Measurements from ENCODE around the gene RYR1. TPM values are rescaled to one million over a fixed set of nuclear protein-coding genes. Genes with fewer than 3 reads are reported as not detected.

Gene RYR1
- polyA plus RNA-seq, 1 of the 3 experiments (the other 2 are of a cell fraction): under 0.01 TPM

DNA sequence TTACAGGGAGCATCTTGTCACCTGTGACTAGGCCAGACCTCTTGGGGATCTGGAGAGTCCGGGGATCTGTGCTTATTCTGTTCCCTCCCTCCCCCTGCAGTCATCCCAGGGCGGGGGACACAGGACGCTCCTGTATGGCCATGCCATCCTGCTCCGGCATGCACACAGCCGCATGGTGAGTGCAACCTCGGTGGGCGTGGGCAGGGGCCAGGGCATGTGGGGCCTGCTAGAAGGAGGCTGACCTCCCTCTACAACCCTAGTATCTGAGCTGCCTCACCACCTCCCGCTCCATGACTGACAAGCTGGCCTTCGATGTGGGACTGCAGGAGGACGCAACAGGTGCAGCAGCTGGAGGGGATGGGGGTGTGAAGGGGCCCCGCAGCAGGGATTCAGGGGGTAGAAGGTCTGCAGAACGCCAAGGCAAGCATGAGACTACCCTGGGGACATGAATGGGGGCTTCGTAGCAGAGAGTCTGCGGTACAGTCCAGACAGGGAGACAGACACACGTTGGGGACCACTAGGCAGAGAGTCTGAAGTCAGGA lies 10.0 kb downstream of the RYR1 start:
- 68% methylated on average over 12 of the region's 15 CpGs for WGBS (ENCODE audit: low lambda C conversion rate)

More for the DNA sequence above, 10.0 kb downstream of the RYR1 start:
- Histone ChIP-seq H3K9ac (no peak overlapping the region), H3K36me3 (replicated peaks in 1 of 2; ENCODE audit: control insufficient read depth in 1 of 2, insufficient read depth in 2 of 2, low read length in 1 of 2) (no peaks in the 10 kb centered on the region), H3K4me1 (ENCODE audit: control insufficient read depth in 1 of 2, insufficient read depth in 2 of 2, low read depth in 1 of 2, low read length in 1 of 2) (no peaks in the 10 kb centered on the region), H3K4me3 (ENCODE audit: low read depth in 2 of 2, low read length in 1 of 2) (no peak overlapping the region), H3K27ac (ENCODE audit: low read depth in 2 of 2, low read length in 1 of 2) (no peak overlapping the region), H3K27me3 (ENCODE audit: insufficient read depth) (no peaks in the 10 kb centered on the region), H3K4me2 (no peak overlapping the region), H4K20me1 (ENCODE audit: insufficient read depth) (no peaks in the 10 kb centered on the region), H3F3A (replicated peaks; ENCODE audit: insufficient read depth) (no peaks in the 10 kb centered on the region), H3K9me3 (no peaks in the 10 kb centered on the region), H3K9me2 (no peaks in the 10 kb centered on the region), H2AFZ (ENCODE audit: low read depth) (no peak overlapping the region), H3K79me2 (ENCODE audit: insufficient read depth) (no peaks in the 10 kb centered on the region)
- no peak for DNase-seq
- ChIA-PET CTCF (no interaction called here), POLR2A (no interaction called here)
- TF ChIP-seq YY1 (IDR thresholded peaks at IDR 0.05; ENCODE audit: low read depth) (no peak), FOSL2 (IDR thresholded peaks at IDR 0.05; ENCODE audit: borderline replicate concordance, low read depth) (no peak), CHD2 (IDR thresholded peaks at IDR 0.05; ENCODE audit: low read length, partially characterized antibody) (no peak), SMC3 (IDR thresholded peaks at IDR 0.05; ENCODE audit: low read depth, low read length) (no peak), RXRA (IDR thresholded peaks at IDR 0.05; ENCODE audit: borderline replicate concordance, low read depth) (no peak), FOXJ3 (CRISPR knock-in tag; IDR thresholded peaks at IDR 0.05) (no peak), TEAD4 (IDR thresholded peaks at IDR 0.05; ENCODE audit: borderline replicate concordance, insufficient read depth) (no peak), ELF1 (IDR thresholded peaks at IDR 0.05) (no peak), POLR2AphosphoS5 (IDR thresholded peaks at IDR 0.05; ENCODE audit: low read depth, low read length) (no peak), FOXM1 (IDR thresholded peaks at IDR 0.05; ENCODE audit: low read depth) (no peak), RAD21 (IDR thresholded peaks at IDR 0.05; ENCODE audit: low read length) (no peak), MEF2A (IDR thresholded peaks at IDR 0.05; ENCODE audit: borderline replicate concordance, low read depth) (no peak), MXI1 (IDR thresholded peaks at IDR 0.05; ENCODE audit: low read depth, low read length) (no peak), NFIC (IDR thresholded peaks at IDR 0.05; ENCODE audit: borderline replicate concordance) (no peak)
- TF ChIP-seq, protein P1, sequence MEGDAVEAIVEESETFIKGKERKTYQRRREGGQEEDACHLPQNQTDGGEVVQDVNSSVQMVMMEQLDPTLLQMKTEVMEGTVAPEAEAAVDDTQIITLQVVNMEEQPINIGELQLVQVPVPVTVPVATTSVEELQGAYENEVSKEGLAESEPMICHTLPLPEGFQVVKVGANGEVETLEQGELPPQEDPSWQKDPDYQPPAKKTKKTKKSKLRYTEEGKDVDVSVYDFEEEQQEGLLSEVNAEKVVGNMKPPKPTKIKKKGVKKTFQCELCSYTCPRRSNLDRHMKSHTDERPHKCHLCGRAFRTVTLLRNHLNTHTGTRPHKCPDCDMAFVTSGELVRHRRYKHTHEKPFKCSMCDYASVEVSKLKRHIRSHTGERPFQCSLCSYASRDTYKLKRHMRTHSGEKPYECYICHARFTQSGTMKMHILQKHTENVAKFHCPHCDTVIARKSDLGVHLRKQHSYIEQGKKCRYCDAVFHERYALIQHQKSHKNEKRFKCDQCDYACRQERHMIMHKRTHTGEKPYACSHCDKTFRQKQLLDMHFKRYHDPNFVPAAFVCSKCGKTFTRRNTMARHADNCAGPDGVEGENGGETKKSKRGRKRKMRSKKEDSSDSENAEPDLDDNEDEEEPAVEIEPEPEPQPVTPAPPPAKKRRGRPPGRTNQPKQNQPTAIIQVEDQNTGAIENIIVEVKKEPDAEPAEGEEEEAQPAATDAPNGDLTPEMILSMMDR (IDR thresholded peaks at IDR 0.05): no peak
- TF ChIP-seq, protein P2, sequence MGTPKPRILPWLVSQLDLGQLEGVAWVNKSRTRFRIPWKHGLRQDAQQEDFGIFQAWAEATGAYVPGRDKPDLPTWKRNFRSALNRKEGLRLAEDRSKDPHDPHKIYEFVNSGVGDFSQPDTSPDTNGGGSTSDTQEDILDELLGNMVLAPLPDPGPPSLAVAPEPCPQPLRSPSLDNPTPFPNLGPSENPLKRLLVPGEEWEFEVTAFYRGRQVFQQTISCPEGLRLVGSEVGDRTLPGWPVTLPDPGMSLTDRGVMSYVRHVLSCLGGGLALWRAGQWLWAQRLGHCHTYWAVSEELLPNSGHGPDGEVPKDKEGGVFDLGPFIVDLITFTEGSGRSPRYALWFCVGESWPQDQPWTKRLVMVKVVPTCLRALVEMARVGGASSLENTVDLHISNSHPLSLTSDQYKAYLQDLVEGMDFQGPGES (IDR thresholded peaks at IDR 0.05; ENCODE audit: low read depth, low read length): no peak
- TF ChIP-seq, protein P3, sequence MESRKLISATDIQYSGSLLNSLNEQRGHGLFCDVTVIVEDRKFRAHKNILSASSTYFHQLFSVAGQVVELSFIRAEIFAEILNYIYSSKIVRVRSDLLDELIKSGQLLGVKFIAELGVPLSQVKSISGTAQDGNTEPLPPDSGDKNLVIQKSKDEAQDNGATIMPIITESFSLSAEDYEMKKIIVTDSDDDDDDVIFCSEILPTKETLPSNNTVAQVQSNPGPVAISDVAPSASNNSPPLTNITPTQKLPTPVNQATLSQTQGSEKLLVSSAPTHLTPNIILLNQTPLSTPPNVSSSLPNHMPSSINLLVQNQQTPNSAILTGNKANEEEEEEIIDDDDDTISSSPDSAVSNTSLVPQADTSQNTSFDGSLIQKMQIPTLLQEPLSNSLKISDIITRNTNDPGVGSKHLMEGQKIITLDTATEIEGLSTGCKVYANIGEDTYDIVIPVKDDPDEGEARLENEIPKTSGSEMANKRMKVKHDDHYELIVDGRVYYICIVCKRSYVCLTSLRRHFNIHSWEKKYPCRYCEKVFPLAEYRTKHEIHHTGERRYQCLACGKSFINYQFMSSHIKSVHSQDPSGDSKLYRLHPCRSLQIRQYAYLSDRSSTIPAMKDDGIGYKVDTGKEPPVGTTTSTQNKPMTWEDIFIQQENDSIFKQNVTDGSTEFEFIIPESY (IDR thresholded peaks at IDR 0.05; ENCODE audit: borderline replicate concordance, low read depth): no peak
- TF ChIP-seq, protein P4, sequence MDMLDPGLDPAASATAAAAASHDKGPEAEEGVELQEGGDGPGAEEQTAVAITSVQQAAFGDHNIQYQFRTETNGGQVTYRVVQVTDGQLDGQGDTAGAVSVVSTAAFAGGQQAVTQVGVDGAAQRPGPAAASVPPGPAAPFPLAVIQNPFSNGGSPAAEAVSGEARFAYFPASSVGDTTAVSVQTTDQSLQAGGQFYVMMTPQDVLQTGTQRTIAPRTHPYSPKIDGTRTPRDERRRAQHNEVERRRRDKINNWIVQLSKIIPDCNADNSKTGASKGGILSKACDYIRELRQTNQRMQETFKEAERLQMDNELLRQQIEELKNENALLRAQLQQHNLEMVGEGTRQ (IDR thresholded peaks at IDR 0.05; ENCODE audit: borderline replicate concordance, low read depth, low read length): no peak

All from SK-N-SH (cell line).